Astrocyte of the cerebellum (primary cell): ENCODE measurements around the gene ABCC1.
"Not testable (repeated sequence)": the region's sequence is repeated elsewhere in the genome, so short reads cannot be mapped to it uniquely, and the experiment has no call there.

Experiments used
- DNase-seq: peaks from one replicate; pipeline ENCODE4 v3.0.0-alpha.2; 2011; ENCODE audit warnings: low read depth
- H3K4me3 ChIP-seq: 2 replicates; pipeline ENCODE4 v1.5.1; 2011; ENCODE audit warnings: mild to moderate bottlenecking, low read depth, low read length, moderate library complexity
- CTCF ChIP-seq: IDR thresholded peaks from 2 replicates; pipeline ENCODE4 v1.5.1; 2012; ENCODE audit warnings: low read length, low read depth, moderate library complexity, mild to moderate bottlenecking; ENCODE audit errors: missing control alignments
- in situ Hi-C: cut with HindIII; loops from 2 replicates; pipeline ENCODE4 v1.10.0; 2017; ENCODE audit warnings: low sequenced_read_pairs

Gene ABCC1

GRCh38 chr16:16150117-16150877 lies 200.9 kb downstream of the ABCC1 start:
- no peak overlapping the region for H3K4me3 ChIP-seq
- DNase-seq, result peak; percentile 46
- no peak for TF ChIP-seq CTCF
- in situ Hi-C loops, result no loop called here

GRCh38 chr16:16150878-16151152 lies 201.4 kb downstream of the ABCC1 start:
- DNase-seq, result no peak
- no peak overlapping the region for H3K4me3 ChIP-seq
- in situ Hi-C loops, result no loop called here
- no peak for TF ChIP-seq CTCF

- no peak for DNase-seq
- in situ Hi-C loops, result no loop called here
- H3K4me3 ChIP-seq, result no peak overlapping the region
- no peak for TF ChIP-seq CTCF
Measured at GRCh38 chr16:16151315-16151714, 201.9 kb downstream of the ABCC1 start.

- in situ Hi-C loops, DNase-seq: not testable (repeated sequence)
Measured at GRCh38 chr16:16153000-16153399, 203.6 kb downstream of the ABCC1 start.

GRCh38 chr16:16154281-16154951 lies 205.0 kb downstream of the ABCC1 start:
- in situ Hi-C loops, result no loop called here
- TF ChIP-seq CTCF, result no peak
- H3K4me3 ChIP-seq, result no peak overlapping the region
- DNase-seq, result no peak

More at GRCh38 chr16:16153000-16153399, 203.6 kb downstream of the ABCC1 start:
- not testable (repeated sequence) for H3K4me3 ChIP-seq

- no peak for DNase-seq
- no peak overlapping the region for H3K4me3 ChIP-seq
- no peak for TF ChIP-seq CTCF
- in situ Hi-C loops, result no loop called here
Measured at GRCh38 chr16:16155234-16155633, 205.8 kb downstream of the ABCC1 start.

- in situ Hi-C loops, result no loop called here
- no peak for TF ChIP-seq CTCF
- DNase-seq, result no peak
- no peak overlapping the region for H3K4me3 ChIP-seq
Measured at GRCh38 chr16:16157166-16157565, 207.8 kb downstream of the ABCC1 start.
